ENCODE data around the gene JAK1.

JAK1 gene

DNA sequence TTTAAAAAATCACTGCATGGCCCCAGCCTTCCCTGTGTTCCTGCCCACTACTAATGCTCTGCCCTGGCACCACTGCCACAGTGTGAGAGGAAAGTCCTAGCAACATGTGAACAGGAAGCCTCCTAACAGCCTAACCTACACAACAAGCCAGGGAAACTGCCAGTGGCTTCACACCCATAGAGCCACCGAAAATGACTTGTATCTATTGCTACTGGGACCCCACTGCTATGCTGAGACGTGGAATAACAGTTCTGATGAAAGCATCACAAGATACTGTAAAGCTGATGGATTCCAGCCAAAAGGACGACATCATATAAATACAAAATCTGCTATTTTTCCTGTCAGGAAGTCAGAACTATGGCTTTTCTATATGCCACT, 74.9 kb downstream of the JAK1 start:
- no peak for DNase-seq (ENCODE audit: low spot score)

DNA sequence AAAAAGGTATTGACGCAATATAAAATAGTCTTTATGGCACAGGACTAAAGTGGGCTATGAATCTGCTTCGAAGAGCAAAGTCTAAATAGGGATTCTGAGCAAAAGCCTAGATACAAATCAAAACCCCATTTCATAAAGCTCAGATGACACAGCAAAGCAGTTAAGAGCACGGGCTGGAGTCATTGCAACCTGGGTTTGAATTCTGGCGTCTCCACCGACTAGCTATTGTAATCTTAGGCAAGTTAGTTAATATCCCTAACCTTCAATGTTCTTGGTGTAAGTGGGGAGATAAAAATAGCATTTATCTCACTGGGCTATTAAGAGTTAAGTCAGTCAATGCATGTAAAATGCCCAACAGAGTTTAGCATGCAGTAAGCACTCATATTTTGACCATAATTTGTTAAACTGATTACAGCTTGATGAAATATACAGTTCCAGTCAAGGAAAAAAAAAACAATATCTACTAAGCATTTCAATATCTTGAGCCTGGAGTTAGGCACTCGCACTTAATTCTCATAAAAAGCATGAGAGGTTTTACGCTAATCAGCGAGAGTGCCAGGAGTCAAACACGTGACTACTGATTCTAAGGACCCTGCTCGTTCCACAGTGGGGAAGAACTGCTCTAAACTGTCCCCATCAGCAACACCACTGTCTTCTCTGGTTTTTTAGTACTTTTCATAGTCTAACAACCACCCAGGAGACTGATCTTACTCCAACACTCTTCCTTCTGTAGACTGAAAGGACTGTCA, 75.5 kb downstream of the JAK1 start:
- no peak for DNase-seq (ENCODE audit: low spot score)

DNA sequence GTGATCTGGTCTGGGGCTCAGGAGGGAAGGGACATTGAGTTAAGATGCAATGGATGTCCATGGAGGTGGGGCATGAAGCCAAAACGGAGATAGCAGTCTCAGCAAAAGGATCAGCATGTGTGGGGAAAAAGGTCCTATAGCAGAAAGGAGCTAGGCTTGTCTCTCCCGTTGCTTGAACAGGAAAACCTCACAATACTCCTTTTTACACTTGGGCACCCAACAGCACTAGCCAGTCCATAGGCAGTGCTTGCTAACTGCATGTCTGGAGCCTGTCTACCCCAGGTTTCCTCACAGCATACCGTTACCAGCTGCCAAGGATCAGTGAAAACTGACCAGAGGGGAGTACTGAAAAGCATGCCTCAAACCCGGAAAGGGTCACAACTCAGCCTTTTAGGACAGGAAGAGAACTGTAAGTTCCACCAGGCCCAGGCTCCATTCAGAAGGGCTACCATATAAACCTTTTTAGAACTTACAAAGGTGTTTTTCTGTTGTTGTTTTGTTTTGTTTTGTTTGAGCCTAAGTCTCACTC, 78.6 kb downstream of the JAK1 start:
- DNase-seq (ENCODE audit: low spot score), result no peak

DNA sequence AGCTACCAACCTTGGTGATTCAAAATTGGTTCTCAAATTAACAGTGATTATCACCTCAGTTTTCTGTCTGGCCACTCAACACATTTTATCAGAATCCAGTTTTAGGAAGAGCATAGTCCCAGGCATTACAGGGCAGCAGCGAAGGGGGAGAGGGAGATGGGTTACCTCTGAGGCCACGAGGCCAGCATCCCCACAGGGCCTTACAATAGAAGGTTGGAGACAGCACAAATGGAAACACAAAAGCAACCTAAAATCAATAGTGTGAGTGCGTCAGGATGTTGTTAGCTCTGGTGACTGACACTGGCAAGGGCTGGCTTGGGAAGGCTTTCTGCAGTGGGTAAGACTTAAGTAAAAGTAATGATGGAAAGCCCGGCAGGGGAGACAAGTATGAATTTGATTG, 79.5 kb downstream of the JAK1 start:
- no peak for DNase-seq (ENCODE audit: low spot score)

DNA sequence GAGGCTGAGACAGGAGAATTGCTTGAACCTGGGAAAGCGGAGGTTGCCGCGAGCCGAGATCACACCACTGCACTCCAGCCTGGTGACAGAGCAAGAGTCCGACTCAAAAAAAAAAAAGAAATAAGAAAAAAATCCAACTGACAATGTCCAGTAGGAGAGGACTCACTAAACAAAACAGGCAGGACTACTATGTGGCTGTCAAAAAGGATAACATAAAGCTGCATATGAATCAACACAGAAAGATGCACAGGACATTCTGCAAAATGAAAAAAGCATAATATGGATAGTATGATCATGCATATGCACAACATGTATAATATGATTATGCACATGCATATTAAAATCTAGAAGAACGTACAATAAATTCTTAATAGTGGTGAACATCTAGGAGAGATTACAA, 80.7 kb downstream of the JAK1 start:
- no peak for DNase-seq (ENCODE audit: low spot score)

DNA sequence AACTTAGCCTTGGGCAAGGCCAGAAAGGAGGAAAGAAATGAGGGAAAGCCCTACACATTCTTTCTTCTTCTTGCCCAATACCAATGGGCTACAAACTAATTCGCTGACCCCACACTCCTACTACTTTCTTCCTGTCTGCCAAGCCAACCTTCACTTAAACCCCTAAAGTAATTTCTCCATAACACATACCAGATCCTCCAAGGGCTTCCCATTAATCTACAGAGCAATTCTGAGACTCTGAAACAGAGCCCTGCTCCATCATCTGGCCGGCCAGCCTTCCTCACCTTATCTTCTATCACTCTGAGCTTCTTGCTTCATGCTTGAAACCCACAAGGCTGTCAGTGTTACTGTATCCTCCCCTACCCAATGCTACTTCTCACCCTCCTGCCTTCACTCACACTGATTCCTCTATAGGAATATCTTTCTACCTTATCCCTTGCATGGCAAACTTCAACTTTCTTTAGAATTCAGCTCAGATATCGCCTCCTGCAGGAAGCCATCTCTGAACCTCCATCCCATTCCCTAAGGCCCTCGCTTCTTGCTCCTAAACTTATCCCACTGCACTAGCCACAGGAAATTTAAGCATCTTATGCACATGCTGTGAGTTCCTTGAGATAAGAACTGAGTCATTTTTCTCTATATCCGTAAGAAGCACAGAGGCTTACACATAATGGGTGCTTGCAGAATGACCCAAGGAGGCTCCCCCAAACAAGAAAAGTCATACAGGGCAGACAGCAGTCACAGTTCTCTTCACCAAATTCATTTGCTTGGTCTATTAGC, 81.9 kb downstream of the JAK1 start:
- no peak for DNase-seq (ENCODE audit: low spot score)

DNA sequence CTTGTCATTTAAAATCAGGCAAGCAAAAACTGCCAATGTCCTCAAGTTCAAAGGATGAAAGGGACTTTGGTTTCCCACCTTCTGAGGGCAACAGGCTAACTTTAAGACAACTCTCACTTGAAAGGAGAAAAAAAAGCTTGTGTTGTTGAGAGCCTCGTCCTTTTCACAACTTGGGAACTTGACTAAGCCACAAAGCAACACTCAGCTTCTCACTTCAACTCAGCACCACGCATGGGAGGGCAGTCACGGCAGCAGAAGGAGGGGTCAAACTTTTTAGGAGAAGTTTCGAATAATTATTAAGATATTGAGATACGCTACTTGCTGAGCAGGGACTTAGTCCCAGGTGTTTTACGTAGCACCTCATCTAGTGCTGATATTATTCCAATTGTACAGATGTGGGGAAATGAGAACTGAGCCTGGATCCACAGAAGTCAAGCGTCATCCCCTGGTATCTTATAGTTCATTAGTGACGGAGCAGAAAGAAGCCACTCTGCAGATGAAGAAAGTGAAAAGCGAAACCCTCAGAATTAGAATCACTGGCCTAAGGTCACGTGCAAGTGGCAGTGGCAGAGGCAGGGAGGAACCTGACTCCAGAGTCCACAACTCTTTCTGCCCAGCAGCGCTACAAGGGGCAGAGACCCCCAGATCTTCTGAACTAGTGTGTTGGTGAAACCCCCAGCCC, 83.6 kb downstream of the JAK1 start:
- DNase-seq (ENCODE audit: low spot score), result no peak

DNA sequence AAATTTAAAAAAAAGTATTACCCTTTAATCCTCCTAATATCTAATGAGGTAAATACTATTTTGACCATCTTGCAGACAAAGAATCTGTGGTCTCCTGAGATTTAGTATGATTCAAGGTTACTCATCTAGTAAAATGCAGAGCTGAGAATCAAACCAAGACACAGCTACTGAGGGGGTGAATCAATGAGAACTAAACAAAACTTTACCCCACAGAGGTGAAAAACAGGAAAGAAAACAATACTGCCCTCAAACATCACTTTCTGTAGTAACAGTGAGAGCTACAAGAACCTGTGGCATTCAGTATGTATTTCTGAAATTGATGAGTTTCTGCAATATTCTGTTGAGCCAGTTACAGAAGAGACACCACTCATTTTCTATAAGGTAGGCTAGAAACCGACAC, 85.1 kb downstream of the JAK1 start:
- DNase-seq (ENCODE audit: low spot score), result no peak

DNA sequence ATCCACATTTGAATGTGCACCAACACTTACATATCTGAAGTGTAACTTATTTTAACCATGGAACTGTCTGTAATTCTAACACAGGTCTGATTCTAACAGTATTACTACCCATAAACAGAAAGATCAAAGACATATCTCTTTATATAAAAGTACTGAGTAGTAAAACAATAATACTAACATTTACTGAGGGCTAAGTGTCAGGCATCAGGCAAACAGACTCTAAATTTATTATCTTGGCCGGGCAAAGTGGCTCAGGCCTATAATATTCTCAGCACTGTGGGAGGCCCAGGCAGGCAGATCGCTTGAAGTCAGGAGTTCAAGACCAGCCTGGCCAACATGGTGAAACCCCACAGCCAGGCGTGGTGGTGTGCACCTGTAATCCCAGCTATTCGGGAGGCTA, 85.9 kb downstream of the JAK1 start:
- no peak for DNase-seq (ENCODE audit: low spot score)

DNA sequence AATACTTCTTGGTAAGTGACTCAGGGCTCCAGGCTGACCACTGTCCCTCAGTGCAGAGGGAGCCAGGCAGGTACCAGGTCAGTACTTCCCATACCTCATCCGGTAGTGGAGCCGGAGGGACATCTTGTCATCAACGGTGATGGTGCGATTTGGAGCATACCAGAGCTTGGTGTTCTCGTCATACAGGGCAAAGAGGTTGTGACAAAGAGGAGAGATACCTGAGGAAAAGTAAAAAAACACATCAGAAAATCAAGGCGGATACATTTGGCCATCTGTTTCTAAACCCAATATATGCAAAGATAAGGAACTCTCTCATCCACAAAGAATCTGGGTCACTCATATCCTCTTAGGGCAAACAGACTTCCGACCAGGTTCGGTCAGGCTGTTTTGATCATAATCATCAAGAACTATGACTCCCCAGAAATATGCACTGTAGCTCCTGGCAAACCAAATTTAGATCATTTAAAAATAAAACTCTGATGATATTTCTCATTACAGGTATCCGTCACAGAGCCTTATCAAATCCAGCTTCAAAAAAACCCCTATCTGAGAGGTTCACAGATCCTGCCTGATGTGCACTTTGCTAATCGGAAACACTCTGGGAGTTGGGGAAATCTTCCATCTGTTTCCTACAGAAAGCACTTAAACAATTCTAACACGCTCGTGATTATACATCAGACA, 87.3 kb downstream of the JAK1 start:
- no peak for DNase-seq (ENCODE audit: low spot score)

DNA sequence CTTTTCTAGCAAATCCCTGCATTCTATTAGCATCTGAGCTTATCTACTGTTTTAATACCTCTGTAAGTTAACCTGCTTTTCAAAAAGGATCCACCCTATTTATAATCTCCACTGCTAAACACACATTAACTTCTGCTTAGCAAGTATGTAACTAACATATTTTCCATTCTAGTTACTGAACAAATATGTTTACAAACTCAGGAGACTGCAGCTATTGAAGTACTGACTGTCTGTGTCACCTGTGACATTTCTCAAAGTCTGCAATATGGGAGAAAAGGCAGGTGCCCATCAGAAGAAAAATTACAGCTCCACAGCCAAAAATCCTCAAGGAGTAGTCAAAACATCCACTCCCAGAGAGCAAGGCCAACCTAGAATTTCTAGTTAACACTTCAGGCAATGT, 88.3 kb downstream of the JAK1 start:
- no peak for DNase-seq (ENCODE audit: low spot score)

DNA sequence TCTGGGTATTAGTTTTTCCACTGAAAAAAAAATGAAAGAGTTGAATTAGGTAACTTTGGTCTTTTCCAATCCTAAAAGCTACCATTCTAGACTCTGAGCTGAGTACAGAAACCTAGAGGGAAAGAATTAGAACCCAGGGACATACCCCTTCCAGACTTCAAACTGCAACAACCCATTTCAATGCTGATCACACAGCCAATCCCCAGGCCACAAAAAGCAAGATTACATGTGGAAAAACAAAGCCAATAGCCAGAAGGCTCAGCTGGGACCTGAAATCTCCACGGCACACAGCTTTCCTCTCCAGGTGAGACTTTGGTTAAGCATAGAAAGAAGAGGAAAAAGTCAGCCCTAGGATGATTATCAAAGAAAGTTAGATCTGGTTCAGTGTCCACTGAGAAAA, 88.8 kb downstream of the JAK1 start:
- DNase-seq (ENCODE audit: low spot score), result no peak

DNA sequence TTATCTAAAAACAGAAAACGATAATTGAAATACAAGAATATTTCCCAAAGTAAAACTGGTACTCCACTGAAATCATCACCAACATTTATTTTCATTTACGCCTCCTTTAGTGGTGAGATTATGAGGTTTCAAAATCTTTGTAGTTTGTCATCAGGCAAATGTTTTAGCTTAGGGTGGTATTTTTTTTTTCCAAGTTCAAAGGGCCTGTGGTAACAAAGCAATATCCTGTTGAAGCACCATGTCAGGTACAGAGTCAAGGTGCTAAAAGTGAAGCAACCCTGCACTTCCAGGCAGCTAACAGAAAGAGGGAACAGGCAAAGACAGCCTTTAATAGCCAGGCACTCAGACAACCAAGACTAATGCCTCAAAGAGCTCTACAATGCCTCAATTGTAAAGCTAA, 89.2 kb downstream of the JAK1 start:
- no peak for DNase-seq (ENCODE audit: low spot score)

DNA sequence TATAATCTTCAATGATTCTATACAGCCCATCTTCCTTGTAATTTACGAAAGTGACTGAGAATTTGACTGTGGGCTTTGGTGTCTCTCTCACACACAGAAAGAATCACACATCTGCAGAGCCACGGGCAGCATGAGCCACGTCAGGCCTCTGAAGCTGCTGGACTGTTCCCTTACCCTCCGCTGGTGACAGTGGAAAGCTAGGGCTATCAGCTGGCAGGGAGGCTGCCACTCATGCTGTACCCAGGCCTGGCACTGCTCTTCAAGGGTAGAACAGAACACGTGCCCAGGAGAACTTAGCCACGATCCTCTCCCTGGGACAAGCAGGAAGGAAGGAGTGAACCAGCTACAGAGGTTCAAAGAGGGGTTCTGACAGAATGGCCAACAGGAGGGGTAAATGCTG, 90.7 kb downstream of the JAK1 start:
- no peak for DNase-seq (ENCODE audit: low spot score)

DNA sequence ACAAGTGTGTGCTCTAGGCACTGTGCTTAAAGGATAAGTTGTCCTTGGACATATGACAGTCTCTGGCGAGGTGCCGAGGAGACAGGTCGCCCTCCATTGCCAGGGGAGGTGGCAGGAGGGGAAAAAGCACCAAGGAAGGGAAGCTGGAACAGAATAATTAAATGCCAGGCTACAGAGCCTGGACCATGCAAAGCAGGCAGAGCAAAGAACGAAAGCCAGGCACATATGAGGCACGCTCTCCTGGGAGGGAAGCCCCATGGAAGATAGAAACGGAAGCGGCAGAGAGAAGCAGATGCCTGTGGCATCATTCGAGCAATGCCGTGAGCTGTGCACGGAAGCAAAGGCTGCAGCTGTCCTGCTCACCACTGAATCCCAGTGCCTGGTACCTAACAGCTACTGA, 91.2 kb downstream of the JAK1 start:
- no peak for DNase-seq (ENCODE audit: low spot score)

DNA sequence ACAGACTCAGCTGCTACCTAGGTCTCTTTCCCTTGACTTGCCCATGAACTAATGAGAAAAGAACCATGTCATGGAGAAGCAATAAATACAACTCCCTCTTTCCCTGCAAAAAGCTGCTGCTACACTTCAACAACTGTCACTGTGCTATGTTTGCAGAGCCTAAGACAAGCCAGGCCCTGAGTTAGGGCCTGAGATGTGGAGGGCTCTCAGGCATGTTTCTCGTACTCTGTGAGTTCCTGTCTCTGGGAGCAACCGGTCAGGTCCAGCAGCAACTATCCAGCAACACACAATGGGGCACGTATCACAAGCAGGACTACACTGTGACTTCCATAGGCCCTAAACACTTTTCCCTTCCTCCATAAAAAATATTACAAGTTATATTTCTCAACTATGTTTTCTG, 91.7 kb downstream of the JAK1 start:
- no peak for DNase-seq (ENCODE audit: low spot score)

DNA sequence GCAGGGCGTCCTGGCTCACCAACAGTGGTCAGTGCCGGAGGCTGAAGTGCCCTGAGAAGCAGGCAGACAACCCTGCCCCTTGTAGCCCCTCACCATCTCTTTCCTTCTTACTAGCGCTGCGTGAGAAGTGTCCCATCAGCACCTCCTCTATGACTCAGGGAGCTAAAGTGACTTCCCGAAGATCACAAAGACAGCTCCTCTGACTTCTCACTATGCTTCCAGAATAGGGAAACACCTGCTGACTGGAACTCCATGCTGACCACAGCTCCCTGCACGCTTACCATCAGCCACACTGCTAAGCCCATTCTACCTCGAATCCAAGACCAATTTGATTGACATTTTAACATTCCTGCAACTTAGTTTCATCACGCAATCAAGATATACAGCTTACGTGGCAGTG, 92.8 kb downstream of the JAK1 start:
- DNase-seq (ENCODE audit: low spot score), result no peak

DNA sequence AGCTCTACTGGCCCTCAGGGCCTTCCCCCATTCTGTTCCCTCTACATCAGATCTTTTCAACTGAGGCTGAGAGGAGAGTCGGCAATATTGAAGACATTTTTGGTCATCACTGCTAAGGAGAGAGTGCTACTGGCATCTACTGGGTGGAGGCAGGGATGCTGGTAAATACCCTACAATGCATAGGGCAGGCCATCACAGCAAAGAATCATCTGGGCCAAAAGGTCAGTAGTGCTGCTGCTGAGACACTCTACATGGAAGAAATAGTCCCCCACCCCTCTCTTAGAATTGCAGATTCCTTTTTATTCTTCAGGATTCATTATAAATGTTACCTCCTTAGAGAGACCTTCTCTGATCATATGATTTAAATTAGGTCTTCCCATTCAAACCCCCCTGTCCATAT, 94.3 kb downstream of the JAK1 start:
- DNase-seq (ENCODE audit: low spot score), result no peak

DNA sequence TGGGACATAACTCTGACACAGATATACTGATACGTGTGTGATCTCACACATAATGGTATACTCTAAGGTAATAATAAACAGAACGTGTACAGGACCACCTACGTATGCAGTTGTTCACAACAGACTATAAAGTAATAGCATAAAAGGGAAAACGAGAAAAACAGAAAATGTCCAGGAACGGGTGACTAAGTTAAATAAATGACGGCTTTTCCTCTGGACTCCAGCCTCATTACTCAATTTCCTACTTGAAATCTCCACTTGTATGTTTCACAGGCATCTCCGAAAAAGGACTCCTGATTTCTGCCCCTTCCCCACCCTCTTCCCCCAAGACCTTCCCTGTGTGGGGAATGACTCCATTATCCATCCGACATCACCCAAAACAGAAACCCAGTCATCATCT, 95.1 kb downstream of the JAK1 start:
- no peak for DNase-seq (ENCODE audit: low spot score)

DNA sequence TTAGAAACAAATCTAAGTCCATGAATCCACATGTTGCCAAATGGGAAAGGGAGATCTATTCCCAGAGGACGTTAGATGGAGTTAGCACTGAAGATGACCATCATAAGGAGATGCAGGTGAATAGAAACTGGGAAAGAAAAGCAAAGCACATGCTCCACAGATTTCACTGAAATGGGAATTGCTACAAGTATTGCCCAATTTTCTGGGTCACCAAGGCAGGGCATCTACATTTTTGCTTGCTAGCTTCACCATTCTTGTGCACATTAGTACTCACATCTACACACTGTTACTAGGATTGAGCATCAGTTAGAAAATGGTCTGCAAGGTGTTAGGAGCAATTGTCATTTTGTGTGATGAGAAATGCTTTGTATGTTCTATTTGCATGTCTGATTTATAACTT, 99.1 kb downstream of the JAK1 start:
- no peak for DNase-seq (ENCODE audit: low spot score)

DNA sequence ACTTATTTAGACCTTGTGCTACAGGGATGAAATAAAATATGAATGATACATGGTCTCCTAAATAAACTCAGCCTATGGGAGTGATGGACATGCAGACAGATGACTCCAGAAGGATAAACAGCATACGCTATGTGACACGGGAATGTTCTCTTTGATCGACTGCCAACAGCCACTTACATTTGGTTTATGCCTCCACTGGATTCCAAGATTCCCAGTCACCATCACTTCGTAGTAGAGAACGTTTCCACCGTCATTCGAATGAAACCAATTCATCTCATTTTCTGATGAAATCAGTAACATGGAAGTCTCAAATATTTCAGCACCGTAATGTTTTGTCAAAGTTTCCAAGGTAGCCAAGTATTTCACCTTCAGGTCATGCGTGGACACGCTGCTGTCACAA, 99.7 kb downstream of the JAK1 start:
- no peak for DNase-seq (ENCODE audit: low spot score)

DNA sequence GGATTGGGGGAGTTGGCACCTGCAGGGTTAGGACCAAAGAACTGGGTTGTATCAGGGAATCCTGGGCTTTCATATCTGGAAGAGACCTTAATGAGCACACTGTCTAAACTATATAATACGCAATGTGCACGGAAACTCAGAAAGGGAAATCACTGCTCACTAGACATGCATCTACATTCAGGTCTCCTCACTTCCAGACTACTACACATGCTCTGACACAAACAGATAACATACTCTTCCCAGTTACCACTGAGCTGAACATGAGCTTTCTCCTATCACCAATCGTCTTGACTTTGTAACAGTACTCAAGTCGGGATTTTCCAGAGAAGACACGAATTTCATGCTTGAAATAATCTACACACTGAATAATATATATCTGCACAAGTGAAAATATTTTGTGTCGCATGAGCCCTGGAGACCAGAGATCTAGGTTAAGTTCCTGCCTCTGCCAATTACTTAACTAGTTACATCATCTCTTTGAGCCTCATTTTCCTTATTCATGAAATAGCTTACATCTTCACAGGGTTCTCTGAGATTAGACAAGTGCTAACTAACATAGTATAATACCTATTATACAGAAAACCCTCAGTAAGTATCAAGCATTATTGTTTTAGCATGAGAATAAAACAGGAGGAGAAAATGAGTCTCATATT, 101.1 kb downstream of the JAK1 start:
- no peak for DNase-seq (ENCODE audit: low spot score)
